Aorta (tissue), 5 donors: ENCODE measurements around the gene COX4I2. TPM values are rescaled to one million over a fixed set of nuclear protein-coding genes. Genes with fewer than 3 reads are reported as not detected.
"Not testable (repeated sequence)": the region's sequence is repeated elsewhere in the genome, so short reads cannot be mapped to it uniquely, and the experiment has no call there.

Experiments
- ATAC-seq: fragments of 200-7000 bp; cut with Tn5 transposase; one replicate; pipeline ENCODE4 v1.9.1; 2022; ENCODE audit warnings: moderate library complexity; ENCODE audit not compliant: low FRiP score
- DNase-seq, 2 donors: peaks; one replicate each; pipeline ENCODE4 v3.0.0-alpha.2; 2020
- H3K27ac ChIP-seq, 2 donors: one replicate each; pipeline ENCODE4 v1.5.1; 2013; ENCODE audit warnings: low read length in 2 of 2, mild to moderate bottlenecking in 2 of 2, moderate library complexity in 2 of 2, control low read depth in 1 of 2, inconsistent platforms in 1 of 2, low read depth in 1 of 2
- H3K27me3 ChIP-seq, 2 donors: one replicate each; pipeline ENCODE4 v1.6.1; 2013; ENCODE audit warnings: control low read depth in 1 of 2, low read length in 1 of 2, mild to moderate bottlenecking in 1 of 2, moderate library complexity in 1 of 2; ENCODE audit not compliant: insufficient read depth in 2 of 2, control insufficient read depth in 1 of 2
- H3K36me3 ChIP-seq, 2 donors: one replicate each; pipeline ENCODE4 v1.6.1; 2013; ENCODE audit warnings: control low read depth in 1 of 2, low read length in 1 of 2, mild to moderate bottlenecking in 1 of 2; ENCODE audit not compliant: insufficient read depth in 2 of 2, control insufficient read depth in 1 of 2
- H3K4me1 ChIP-seq, 2 donors: one replicate each; pipeline ENCODE4 v1.6.1; 2013; ENCODE audit warnings: low read length in 2 of 2, control low read depth in 1 of 2, mild to moderate bottlenecking in 1 of 2, moderate library complexity in 1 of 2; ENCODE audit not compliant: insufficient read depth in 2 of 2, control insufficient read depth in 1 of 2
- H3K4me3 ChIP-seq, 2 donors: one replicate each; pipeline ENCODE4 v1.5.1; 2013; ENCODE audit warnings: low read length in 2 of 2, control low read depth in 1 of 2, mild to moderate bottlenecking in 1 of 2
- H3K9me3 ChIP-seq: one replicate; pipeline ENCODE4 v1.6.1; 2013; ENCODE audit warnings: mild to moderate bottlenecking, low read length; ENCODE audit not compliant: control insufficient read depth
- WGBS, 2 donors: extraction: QIAGEN DNeasy Blood & Tissue Kit; methylation state at CpG; one replicate each; pipeline ENCODE4 v1.1.7; 2013; 5-methylcytosine and 5-hydroxymethylcytosine counted together
- intact Hi-C, 2 donors: fragments of 100-400 bp; cut with DNase I; formaldehyde crosslinking; loops; one replicate each; pipeline versions ENCODE4 v1.14.2 to v1.15.0; 2022
- polyA plus RNA-seq, 2 donors: library from polyadenylated mRNA; stranded (reverse); fragments of 200-250 nt; gene quantifications; one replicate each; pipeline ENCODE4 v1.2.3, GENCODE V29; 2013
- total RNA-seq, 2 donors: library from RNA; stranded (reverse); fragmentation: NEBNext Ultra II Directional; extraction: Animal tissue kit (Norgen Biotek cat#: 25700); gene quantifications; one replicate each; pipeline ENCODE4 v1.2.1, GENCODE V29; 2021
- donor health status: healthy with polysubstance abuse.
- donor health status: Bipolar disorder and iron deficiency.
- donor health status: DM: no; HTN: no; CAD: no.
- donor health status: DM: no; HTN: no; CAD: no.
- donor health status: DM: yes; HTN: yes; CAD: no.

COX4I2 gene
- total and polyA plus RNA-seq, 4 donors, result 2.0 to 9.5 (median 5.2) TPM; not detected in 1

DNA sequence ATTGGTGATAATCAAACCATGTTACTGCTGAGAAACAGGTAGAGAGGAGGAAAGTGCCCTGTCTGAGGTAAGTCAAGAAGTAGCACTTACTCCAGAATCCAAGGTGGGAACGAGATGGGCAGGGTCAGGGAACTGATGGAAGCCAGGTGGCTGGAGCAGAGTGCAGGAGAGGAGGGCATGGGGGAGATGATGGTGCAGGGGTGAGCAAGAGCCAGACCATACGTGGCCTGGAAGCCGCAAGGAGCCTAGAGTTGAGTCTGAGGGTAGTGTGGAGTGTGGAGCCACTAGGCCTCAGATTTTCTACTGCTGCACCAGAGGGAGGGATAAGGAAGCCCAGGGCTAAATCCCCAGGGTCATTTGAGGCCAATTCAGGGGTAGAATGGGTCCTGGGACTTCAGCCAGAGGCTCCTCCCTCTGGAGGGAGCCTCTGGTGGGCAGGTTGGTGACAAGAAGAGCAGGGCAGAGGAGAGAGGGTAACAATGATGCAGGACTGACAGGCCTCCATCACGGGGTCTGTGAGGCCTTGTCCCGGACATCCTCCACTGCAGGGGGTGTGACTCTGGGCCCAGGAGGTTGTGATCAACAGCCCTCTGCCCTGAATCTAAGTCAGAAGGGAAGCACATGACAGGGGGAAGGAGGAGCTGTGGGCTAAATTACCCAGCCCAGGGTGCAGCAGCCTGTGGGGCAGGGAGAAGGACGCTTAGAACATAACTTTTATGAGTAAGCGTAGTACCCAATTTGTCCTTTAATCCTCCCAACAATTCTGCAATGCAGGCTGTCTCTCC lies 28.7 kb downstream of the COX4I2 start:
- Histone ChIP-seq H3K27ac (peak overlapping the region in 1 of 2 donors; percentile 10), H3K27me3 (no peaks in the 10 kb centered on the region), H3K36me3 (peaks cover 0 to 6% of the 10 kb centered on the region in 2 donors), H3K9me3 (no peaks in the 10 kb centered on the region), H3K4me3 (no peak overlapping the region), H3K4me1 (peaks cover 3 to 10% of the 10 kb centered on the region in 2 donors)
- intact Hi-C loops, result no loop called here
- ATAC-seq, result peak; percentile 19
- DNase-seq, result peak in 1 of 2 donors; percentile 86
- WGBS, 2 donors, result 62 to 63% methylated on average over 7 of the region's 7 CpGs

DNA sequence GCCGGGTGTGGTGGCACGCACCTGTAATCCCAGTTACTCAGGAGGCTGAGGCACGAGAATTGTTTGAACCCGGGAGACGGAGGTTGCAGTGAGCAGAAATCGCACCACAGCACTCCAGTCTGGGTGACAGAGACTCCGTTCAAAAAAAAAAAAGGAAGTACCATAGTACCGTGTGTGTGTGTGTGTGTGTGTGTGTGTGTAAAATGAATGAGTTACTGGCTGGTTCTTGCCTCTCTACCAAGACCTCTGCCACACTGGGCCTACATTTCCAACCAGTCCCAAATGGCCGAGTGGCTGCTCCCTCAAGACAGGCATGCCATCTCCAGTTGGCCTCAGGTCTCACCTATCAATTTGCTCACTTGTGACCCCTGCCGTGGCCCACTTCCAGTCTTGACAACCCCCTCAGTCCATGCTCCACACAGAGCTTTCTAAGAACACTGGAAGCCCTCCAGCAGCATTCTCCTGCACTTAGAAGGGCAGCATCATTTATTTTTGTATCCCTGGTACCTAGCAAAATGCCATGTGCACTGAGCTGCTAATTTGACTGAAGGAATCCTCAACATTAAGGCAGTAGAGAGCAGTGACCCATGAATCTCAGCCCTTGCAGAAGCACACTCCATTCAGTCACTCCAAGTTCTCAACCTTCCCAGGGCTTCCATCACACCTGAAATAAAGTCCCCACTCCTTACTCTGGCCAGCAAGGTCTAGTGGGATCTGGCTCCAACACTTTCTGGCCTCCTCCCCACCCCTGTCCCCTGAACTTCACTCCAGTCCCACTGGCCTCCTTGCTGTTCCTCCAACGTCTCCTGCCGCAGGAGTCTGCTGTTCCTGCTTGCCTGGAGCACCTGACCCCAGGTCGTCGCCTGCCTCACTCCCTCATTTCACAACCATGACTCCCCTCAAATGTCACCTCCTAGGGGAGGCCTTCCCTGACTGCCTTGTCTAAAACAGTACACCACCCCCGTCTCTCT lies 29.9 kb downstream of the COX4I2 start:
- Histone ChIP-seq H3K36me3 (peaks cover 0 to 6% of the 10 kb centered on the region in 2 donors), H3K27ac (peak overlapping the region in 1 of 2 donors; percentile 64), H3K9me3 (no peaks in the 10 kb centered on the region), H3K4me1 (peaks cover 3 to 10% of the 10 kb centered on the region in 2 donors), H3K4me3 (no peak overlapping the region), H3K27me3 (no peaks in the 10 kb centered on the region)
- DNase-seq (no peak), ATAC-seq (no peak)
- intact Hi-C loops, result no loop called here
- WGBS, 2 donors, result 77 to 84% methylated on average over 15 of the region's 15 CpGs

- H3K27me3 ChIP-seq, H3K36me3 ChIP-seq, ATAC-seq, H3K27ac ChIP-seq, DNase-seq, H3K4me3 ChIP-seq, H3K9me3 ChIP-seq, intact Hi-C loops: not testable (repeated sequence)
- WGBS, 2 donors, result 97 to 100% methylated on average over 2 of the region's 2 CpGs
- H3K4me1 ChIP-seq, result peaks cover 3 to 10% of the 10 kb centered on the region in 2 donors
These were observed 31.2 kb downstream of the COX4I2 start for GRCh38 chr20:31668944-31669343.

DNA sequence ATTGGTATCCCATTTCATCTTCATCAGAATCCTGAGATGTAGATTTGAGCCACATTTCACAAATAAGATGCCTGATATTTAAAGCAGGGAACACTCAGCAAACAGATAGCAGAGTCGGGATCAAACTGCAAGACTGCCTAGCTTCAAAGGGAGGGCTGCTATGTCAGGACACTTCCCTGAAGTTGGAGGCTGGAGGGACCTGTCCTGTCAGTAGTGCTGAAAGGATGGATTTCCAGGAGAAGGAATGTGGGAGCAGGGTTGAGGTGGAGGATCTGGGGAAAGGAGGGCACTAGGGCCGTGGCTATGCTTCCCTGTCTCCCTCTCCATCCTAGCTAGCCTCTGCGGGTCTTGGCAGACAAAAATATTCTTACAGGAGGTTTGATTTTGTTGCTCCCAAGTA lies 32.2 kb downstream of the COX4I2 start:
- H3K27ac ChIP-seq, result peak overlapping the region; percentile 38 to 99
- no peak overlapping the region for H3K4me3 ChIP-seq
- intact Hi-C loops, result no loop called here
- H3K4me1 ChIP-seq, result peaks cover 6 to 10% of the 10 kb centered on the region in 2 donors
- ATAC-seq (peak; percentile 33), DNase-seq (no peak)
- peaks cover 0 to 4% of the 10 kb centered on the region in 2 donors for H3K36me3 ChIP-seq
- H3K9me3 ChIP-seq, result no peaks in the 10 kb centered on the region
- no peaks in the 10 kb centered on the region for H3K27me3 ChIP-seq
- 8 to 22% methylated on average over 3 of the region's 3 CpGs for WGBS, 2 donors

- ATAC-seq (peak; percentile 72), DNase-seq (peak; percentile 80 to 86)
- 10 to 13% methylated on average over 10 of the region's 10 CpGs for WGBS, 2 donors
- Histone ChIP-seq H3K4me1 (peaks cover 8 to 10% of the 10 kb centered on the region in 2 donors), H3K36me3 (peaks cover 0 to 1% of the 10 kb centered on the region in 2 donors), H3K4me3 (no peak overlapping the region), H3K27ac (peak overlapping the region; percentile 99 to 100), H3K27me3 (no peaks in the 10 kb centered on the region), H3K9me3 (no peaks in the 10 kb centered on the region)
- intact Hi-C loops, result no loop called here
These were observed 32.9 kb downstream of the COX4I2 start for GRCh38 chr20:31670371-31671228.

GRCh38 chr20:31671324-31671723 lies 33.6 kb downstream of the COX4I2 start:
- intact Hi-C loops, result no loop called here
- peaks cover 10 to 14% of the 10 kb centered on the region in 2 donors for H3K4me1 ChIP-seq

GRCh38 chr20:31673435-31673834 lies 35.7 kb downstream of the COX4I2 start:
- Histone ChIP-seq H3K36me3 (no peaks in the 10 kb centered on the region), H3K4me1 (peaks cover 14 to 24% of the 10 kb centered on the region in 2 donors), H3K27me3 (no peaks in the 10 kb centered on the region), H3K27ac (no peak overlapping the region), H3K9me3 (no peaks in the 10 kb centered on the region), H3K4me3 (no peak overlapping the region)
- DNase-seq (no peak), ATAC-seq (no peak)
- intact Hi-C loops, result no loop called here

More at GRCh38 chr20:31671324-31671723, 33.6 kb downstream of the COX4I2 start:
- no peak for ATAC-seq
- Histone ChIP-seq H3K27me3 (no peaks in the 10 kb centered on the region), H3K9me3 (no peaks in the 10 kb centered on the region), H3K4me3 (no peak overlapping the region), H3K36me3 (no peaks in the 10 kb centered on the region), H3K27ac (peak overlapping the region; percentile 99 to 100)
- DNase-seq, result no peak
- 96 to 100% methylated on average over 2 of the region's 2 CpGs for WGBS, 2 donors

GRCh38 chr20:31673943-31674463 lies 36.3 kb downstream of the COX4I2 start:
- Histone ChIP-seq H3K27me3 (no peaks in the 10 kb centered on the region), H3K4me1 (peaks cover 18 to 24% of the 10 kb centered on the region in 2 donors), H3K36me3 (no peaks in the 10 kb centered on the region), H3K9me3 (no peaks in the 10 kb centered on the region), H3K4me3 (no peak overlapping the region), H3K27ac (peak overlapping the region in 1 of 2 donors; percentile 83)
- intact Hi-C loops, result no loop called here
- 61 to 64% methylated on average over 2 of the region's 2 CpGs for WGBS, 2 donors
- ATAC-seq (no peak), DNase-seq (no peak)
